ENCODE measurements around the gene NUCB2. TPM values are rescaled to one million over a fixed set of nuclear protein-coding genes. Genes with fewer than 3 reads are reported as not detected.
A peak's percentile ranks its signal among the peaks of the same experiment; 100 is the strongest.

The NUCB2 gene
- total and polyA plus RNA-seq, 2 donors (not counting 1 experiment from before 2014, with no cell fraction given) = 164 to 176 TPM

- Histone ChIP-seq H3K4me1 (ENCODE audit: control insufficient read depth, extremely low read depth, insufficient read depth, low read length) (no peaks in the 10 kb centered on the region), H3K4me2 (ENCODE audit: extremely low read depth, insufficient read depth, low read length) (no peak overlapping the region), H3K9ac (ENCODE audit: insufficient read depth, low read length) (no peak overlapping the region), H3K27ac (ENCODE audit: insufficient read depth, low read length) (no peak overlapping the region), H3K4me3 (replicated peaks in 1 of 4; ENCODE audit: control extremely low read depth in 1 of 4, insufficient read depth in 1 of 4, low read depth in 3 of 4, low read length in 4 of 4) (no peak overlapping the region), H3K9me3 (ENCODE audit: control insufficient read depth, insufficient read depth, low read depth, low read length) (no peaks in the 10 kb centered on the region), H3K36me3 (ENCODE audit: control insufficient read depth, insufficient read depth, low read length) (no peaks in the 10 kb centered on the region), H3K79me2 (ENCODE audit: control insufficient read depth, insufficient read depth, low read length) (no peaks in the 10 kb centered on the region), H4K20me1 (ENCODE audit: control insufficient read depth, extremely low read depth, insufficient read depth, low read length) (no peaks in the 10 kb centered on the region), H2AFZ (ENCODE audit: low read length) (no peak overlapping the region), H3K27me3 (ENCODE audit: control insufficient read depth, insufficient read depth, low read length) (no peaks in the 10 kb centered on the region)
- TF ChIP-seq EZH2 (IDR thresholded peaks at IDR 0.05; ENCODE audit: low read length, missing control alignments) (no peak), CTCF (conservative IDR thresholded peaks at IDR 0.05 in 1 of 2, IDR thresholded peaks at IDR 0.05 in 1 of 2; ENCODE audit: low read depth in 1 of 2, low read length in 2 of 2) (no peak)
- peak in 1 of 2 donors; percentile 13 for DNase-seq (ENCODE audit: low read depth in 2 of 2)
Observed at GRCh38 chr11:17296852-17297559, 20.5 kb downstream of the NUCB2 start.

GRCh38 chr11:17298302-17298701, 21.8 kb downstream of the NUCB2 start:
- H3K4me2 ChIP-seq (ENCODE audit: extremely low read depth, insufficient read depth, low read length) = no peak overlapping the region
- H3K79me2 ChIP-seq (ENCODE audit: control insufficient read depth, insufficient read depth, low read length) = no peaks in the 10 kb centered on the region
- DNase-seq (ENCODE audit: low read depth in 2 of 2) = no peak
- H3K27ac ChIP-seq (ENCODE audit: insufficient read depth, low read length) = no peak overlapping the region
- no peaks in the 10 kb centered on the region for H3K27me3 ChIP-seq (ENCODE audit: control insufficient read depth, insufficient read depth, low read length)
- no peak overlapping the region for H2AFZ ChIP-seq (ENCODE audit: low read length)
- no peaks in the 10 kb centered on the region for H4K20me1 ChIP-seq (ENCODE audit: control insufficient read depth, extremely low read depth, insufficient read depth, low read length)
- no peaks in the 10 kb centered on the region for H3K4me1 ChIP-seq (ENCODE audit: control insufficient read depth, extremely low read depth, insufficient read depth, low read length)
- TF ChIP-seq EZH2 (IDR thresholded peaks at IDR 0.05; ENCODE audit: low read length, missing control alignments) (no peak), CTCF (conservative IDR thresholded peaks at IDR 0.05 in 1 of 2, IDR thresholded peaks at IDR 0.05 in 1 of 2; ENCODE audit: low read depth in 1 of 2, low read length in 2 of 2) (no peak)
- H3K9me3 ChIP-seq (ENCODE audit: control insufficient read depth, insufficient read depth, low read depth, low read length) = no peaks in the 10 kb centered on the region
- no peaks in the 10 kb centered on the region for H3K36me3 ChIP-seq (ENCODE audit: control insufficient read depth, insufficient read depth, low read length)
- no peak overlapping the region for H3K9ac ChIP-seq (ENCODE audit: insufficient read depth, low read length)
- H3K4me3 ChIP-seq (replicated peaks in 1 of 4; ENCODE audit: control extremely low read depth in 1 of 4, insufficient read depth in 1 of 4, low read depth in 3 of 4, low read length in 4 of 4) = no peak overlapping the region

GRCh38 chr11:17300372-17300771, 23.8 kb downstream of the NUCB2 start:
- Histone ChIP-seq H3K9ac (ENCODE audit: insufficient read depth, low read length) (no peak overlapping the region), H2AFZ (ENCODE audit: low read length) (no peak overlapping the region), H4K20me1 (ENCODE audit: control insufficient read depth, extremely low read depth, insufficient read depth, low read length) (no peaks in the 10 kb centered on the region), H3K27ac (ENCODE audit: insufficient read depth, low read length) (no peak overlapping the region), H3K79me2 (ENCODE audit: control insufficient read depth, insufficient read depth, low read length) (no peaks in the 10 kb centered on the region), H3K27me3 (ENCODE audit: control insufficient read depth, insufficient read depth, low read length) (no peaks in the 10 kb centered on the region), H3K4me3 (replicated peaks in 1 of 4; ENCODE audit: control extremely low read depth in 1 of 4, insufficient read depth in 1 of 4, low read depth in 3 of 4, low read length in 4 of 4) (no peak overlapping the region), H3K9me3 (ENCODE audit: control insufficient read depth, insufficient read depth, low read depth, low read length) (no peaks in the 10 kb centered on the region), H3K4me1 (ENCODE audit: control insufficient read depth, extremely low read depth, insufficient read depth, low read length) (no peaks in the 10 kb centered on the region), H3K36me3 (ENCODE audit: control insufficient read depth, insufficient read depth, low read length) (no peaks in the 10 kb centered on the region), H3K4me2 (ENCODE audit: extremely low read depth, insufficient read depth, low read length) (no peak overlapping the region)
- DNase-seq (ENCODE audit: low read depth in 2 of 2) = no peak
- TF ChIP-seq EZH2 (IDR thresholded peaks at IDR 0.05; ENCODE audit: low read length, missing control alignments) = no peak
- no peak for TF ChIP-seq CTCF (conservative IDR thresholded peaks at IDR 0.05 in 1 of 2, IDR thresholded peaks at IDR 0.05 in 1 of 2; ENCODE audit: low read depth in 1 of 2, low read length in 2 of 2)
